Naive thymus-derived CD4-positive, alpha-beta T cell (primary cell): ENCODE measurements around the gene OTP. TPM values are rescaled to one million over a fixed set of nuclear protein-coding genes. Genes with fewer than 3 reads are reported as not detected.

Experiments used
- ATAC-seq: fragments of 150-1000 bp; cut with Tn5 transposase; 2 replicates; pipeline ENCODE4 v1.10.0; 2021; ENCODE audit warnings: mild to moderate bottlenecking, moderate library complexity
- CTCF ChIA-PET: fragments of 350-600 bp; sonication (Branson Sonifier 250); formaldehyde crosslinking; loops from one replicate; lab custom pipeline; 2021; ENCODE audit warnings: antibody characterized with exemption; lab: Charles Lee
- POLR2A ChIA-PET: fragments of 350-600 bp; sonication (Branson Sonifier 250); formaldehyde crosslinking; loops from one replicate; lab custom pipeline; 2021; ENCODE audit warnings: antibody characterized with exemption, inconsistent platforms; lab: Charles Lee
- DNase-seq, 9 donors: peaks; one replicate each; pipeline versions ENCODE4 v3.0.0 to v3.0.0-alpha.2; 2020 to 2022; ENCODE audit warnings: mixed read lengths in 1 of 9
- H3K27ac ChIP-seq: one replicate; pipeline ENCODE4 v1.7.0; 2013; ENCODE audit warnings: mild to moderate bottlenecking, low read depth, low read length, moderate library complexity
- H3K27me3 ChIP-seq, 2 donors: one replicate each; pipeline ENCODE4 v1.7.0; 2013; ENCODE audit warnings: low read length in 2 of 2, mild to moderate bottlenecking in 2 of 2, moderate library complexity in 2 of 2; ENCODE audit not compliant: control insufficient read depth in 2 of 2, insufficient read depth in 2 of 2
- H3K36me3 ChIP-seq, 3 experiments: 1 replicate in 2 of 3; 2 replicates in 1 of 3; pipeline ENCODE4 v1.7.0; 2013; ENCODE audit warnings: low read length in 3 of 3, mild to moderate bottlenecking in 3 of 3, moderate library complexity in 1 of 3; ENCODE audit not compliant: insufficient read depth in 3 of 3, control insufficient read depth in 2 of 3
- H3K4me1 ChIP-seq, 2 donors: one replicate each; pipeline ENCODE4 v1.7.0; 2013; ENCODE audit warnings: low read length in 2 of 2, mild to moderate bottlenecking in 2 of 2, moderate library complexity in 1 of 2; ENCODE audit not compliant: control insufficient read depth in 2 of 2, insufficient read depth in 2 of 2
- H3K4me3 ChIP-seq: 2 replicates; pipeline ENCODE4 v1.7.0; 2013; ENCODE audit warnings: mild to moderate bottlenecking, low read length
- H3K9me3 ChIP-seq, 3 experiments: 1 replicate in 2 of 3; 2 replicates in 1 of 3; pipeline ENCODE4 v1.7.0; 2013; ENCODE audit warnings: low read length in 3 of 3; ENCODE audit not compliant: control insufficient read depth in 2 of 3
- H3K27ac Mint-ChIP-seq, 9 donors: one replicate each; pipeline ENCODE4 v1.8.0; 2020 to 2022; ENCODE audit warnings: mixed read lengths in 9 of 9, mild to moderate bottlenecking in 8 of 9, moderate library complexity in 5 of 9, inconsistent platforms in 2 of 9
- H3K27me3 Mint-ChIP-seq, 5 donors: one replicate each; pipeline ENCODE4 v1.8.0; 2021 to 2022; ENCODE audit warnings: mixed read lengths in 5 of 5, mild to moderate bottlenecking in 1 of 5
- H3K36me3 Mint-ChIP-seq, 5 donors: one replicate each; pipeline ENCODE4 v1.8.0; 2020 to 2022; ENCODE audit warnings: mixed read lengths in 5 of 5, mild to moderate bottlenecking in 3 of 5, inconsistent platforms in 1 of 5
- H3K4me1 Mint-ChIP-seq, 7 donors: one replicate each; pipeline ENCODE4 v1.8.0; 2020 to 2022; ENCODE audit warnings: mixed read lengths in 7 of 7, mild to moderate bottlenecking in 3 of 7, inconsistent platforms in 1 of 7
- H3K4me3 Mint-ChIP-seq, 10 donors: one replicate each; pipeline ENCODE4 v1.8.0; 2020 to 2022; ENCODE audit warnings: mild to moderate bottlenecking in 10 of 10, mixed read lengths in 10 of 10, moderate library complexity in 6 of 10, inconsistent platforms in 2 of 10
- H3K9me3 Mint-ChIP-seq, 11 donors: one replicate each; pipeline ENCODE4 v1.8.0; 2020 to 2022; ENCODE audit warnings: mixed read lengths in 11 of 11, mild to moderate bottlenecking in 4 of 11, inconsistent platforms in 1 of 11, moderate library complexity in 1 of 11
- intact Hi-C, 2 donors: fragments of 100-400 bp; cut with micrococcal nuclease; formaldehyde crosslinking; loops; one replicate each; pipeline ENCODE4 v1.15.1; 2023
- polyA plus RNA-seq, 2 donors: library from polyadenylated mRNA; unstranded; fragments of 300-500 nt; fragmentation: Illumina TruSeq; gene quantifications; one replicate each; pipeline ENCODE4 v1.2.3, GENCODE V29; 2021
- total RNA-seq, 6 experiments: library from RNA in 5 of 6; stranded (reverse) in 5 of 6; gene quantifications; 1 replicate in 5 of 6; 2 replicates in 1 of 6; pipeline ENCODE4 v1.2.3 and lab custom pipeline; 2021 to 2026

Gene OTP
- total and polyA plus RNA-seq, 7 experiments from 2014 or later: not detected

DNA sequence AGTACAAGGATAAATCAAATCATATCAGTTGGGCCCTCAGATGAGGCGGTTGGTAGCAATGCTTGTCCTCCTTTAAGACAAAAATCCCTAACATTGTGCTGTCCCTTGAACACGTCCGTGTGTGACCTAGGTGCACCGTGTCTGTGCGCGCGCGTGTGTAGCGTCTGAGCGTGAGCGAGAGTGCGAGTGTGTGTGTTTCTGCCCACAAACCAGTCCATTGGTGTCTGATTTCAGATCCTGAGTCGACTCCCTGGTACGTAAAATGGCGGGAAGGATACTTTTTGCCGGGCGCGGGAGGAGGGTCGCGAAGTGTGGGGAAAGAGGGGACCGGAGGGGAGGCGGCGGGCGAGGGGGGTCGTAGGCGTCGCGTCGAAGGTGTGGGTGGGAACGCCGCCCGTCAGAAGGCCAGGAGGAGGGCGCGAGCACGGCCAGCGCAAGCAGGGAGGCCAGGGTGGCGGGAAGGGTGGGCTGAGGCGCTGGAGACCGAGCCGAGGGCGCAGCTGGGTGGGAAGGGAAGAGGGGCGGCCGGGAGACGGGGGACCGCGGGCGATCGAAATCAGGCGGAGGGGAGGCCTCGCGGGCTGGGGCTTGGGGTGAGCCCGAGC is 8.9 kb downstream of the OTP start:
- H3K36me3 Mint-ChIP-seq: peaks cover 3 to 14% (median 6%) of the 10 kb centered on the region in 5 donors
- H3K9me3 ChIP-seq: peaks cover 0 to 17% (median 0%) of the 10 kb centered on the region in 3 experiments
- H3K27ac ChIP-seq: no peak overlapping the region
- H3K36me3 ChIP-seq: no peaks in the 10 kb centered on the region
- H3K27me3 Mint-ChIP-seq: peaks cover 71 to 87% (median 77%) of the 10 kb centered on the region in 5 donors
- H3K4me3 ChIP-seq: no peak overlapping the region
- CTCF ChIA-PET: no interaction called here
- peak overlapping the region in 4 of 9 donors; percentile 28 to 81 (median 61) for H3K27ac Mint-ChIP-seq
- peaks cover 0 to 8% of the 10 kb centered on the region in 2 donors for H3K4me1 ChIP-seq
- intact Hi-C loops: loop anchor here (2.0 to 5.0 kb wide), 2 partner anchors 15 to 148 kb away; partner anchors contain the start of gene TBCA (in 1 of the 2)
- peaks cover 16 to 65% of the 10 kb centered on the region in 2 donors for H3K27me3 ChIP-seq
- POLR2A ChIA-PET: no interaction called here
- peaks cover 16 to 33% (median 25%) of the 10 kb centered on the region in 7 donors for H3K4me1 Mint-ChIP-seq
- ATAC-seq (no peak), DNase-seq (peak in 1 of 9 donors; percentile 18)
- peak overlapping the region; percentile 63 to 86 (median 82) for H3K4me3 Mint-ChIP-seq
- H3K9me3 Mint-ChIP-seq: peaks cover 0 to 74% (median 25%) of the 10 kb centered on the region in 11 donors

DNA sequence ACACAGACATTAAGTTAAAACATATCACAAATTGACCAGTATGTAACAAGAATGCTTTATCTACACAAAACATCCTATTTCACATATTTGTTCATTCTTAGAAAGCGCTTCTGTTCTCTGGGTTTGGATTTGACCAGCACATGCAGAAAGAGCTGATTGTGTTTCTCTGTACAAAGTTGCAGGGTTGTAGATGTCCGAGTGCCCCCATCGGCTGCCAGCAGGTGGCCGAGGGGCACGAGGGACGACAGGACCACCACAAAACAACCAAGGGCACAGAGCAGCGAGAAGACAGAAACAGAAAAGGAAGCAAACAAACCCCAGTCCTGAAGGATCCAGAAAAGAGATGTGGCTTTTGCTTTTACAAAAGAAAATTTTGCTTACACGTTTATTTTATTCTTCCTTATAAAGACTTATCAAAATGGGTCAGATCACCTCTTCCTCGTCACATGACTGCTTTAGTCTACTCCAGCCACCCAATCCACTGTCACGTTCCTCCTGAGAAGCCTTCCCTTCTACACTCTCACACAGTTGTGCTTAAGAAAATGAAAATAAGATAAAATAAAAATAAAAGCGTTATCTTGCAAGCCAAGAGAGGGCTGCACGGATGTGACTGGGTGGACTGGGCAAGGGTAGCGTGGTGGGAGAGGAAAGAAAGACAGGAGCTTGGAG is 9.5 kb downstream of the OTP start:
- H3K9me3 Mint-ChIP-seq: peaks cover 0 to 70% (median 25%) of the 10 kb centered on the region in 11 donors
- DNase-seq: no peak
- ChIA-PET CTCF (no interaction called here), POLR2A (no interaction called here)
- no peak overlapping the region for H3K4me3 ChIP-seq
- peaks cover 15 to 61% of the 10 kb centered on the region in 2 donors for H3K27me3 ChIP-seq
- H3K9me3 ChIP-seq: peaks cover 0 to 17% (median 0%) of the 10 kb centered on the region in 3 experiments
- H3K36me3 Mint-ChIP-seq: peaks cover 3 to 14% (median 6%) of the 10 kb centered on the region in 5 donors
- ATAC-seq: no peak
- H3K27ac Mint-ChIP-seq: peak overlapping the region in 4 of 9 donors; percentile 47 to 81 (median 61)
- H3K4me3 Mint-ChIP-seq: peak overlapping the region; percentile 63 to 86 (median 82)
- H3K27ac ChIP-seq: no peak overlapping the region
- intact Hi-C loops: loop anchor here in 1 of 2 donors (5.0 kb wide), 1 partner anchor 148 kb away; the partner anchor contains the start of gene TBCA
- peaks cover 75 to 88% (median 83%) of the 10 kb centered on the region in 5 donors for H3K27me3 Mint-ChIP-seq
- no peaks in the 10 kb centered on the region for H3K36me3 ChIP-seq
- H3K4me1 ChIP-seq: peaks cover 0 to 8% of the 10 kb centered on the region in 2 donors
- H3K4me1 Mint-ChIP-seq: peaks cover 16 to 33% (median 25%) of the 10 kb centered on the region in 7 donors

DNA sequence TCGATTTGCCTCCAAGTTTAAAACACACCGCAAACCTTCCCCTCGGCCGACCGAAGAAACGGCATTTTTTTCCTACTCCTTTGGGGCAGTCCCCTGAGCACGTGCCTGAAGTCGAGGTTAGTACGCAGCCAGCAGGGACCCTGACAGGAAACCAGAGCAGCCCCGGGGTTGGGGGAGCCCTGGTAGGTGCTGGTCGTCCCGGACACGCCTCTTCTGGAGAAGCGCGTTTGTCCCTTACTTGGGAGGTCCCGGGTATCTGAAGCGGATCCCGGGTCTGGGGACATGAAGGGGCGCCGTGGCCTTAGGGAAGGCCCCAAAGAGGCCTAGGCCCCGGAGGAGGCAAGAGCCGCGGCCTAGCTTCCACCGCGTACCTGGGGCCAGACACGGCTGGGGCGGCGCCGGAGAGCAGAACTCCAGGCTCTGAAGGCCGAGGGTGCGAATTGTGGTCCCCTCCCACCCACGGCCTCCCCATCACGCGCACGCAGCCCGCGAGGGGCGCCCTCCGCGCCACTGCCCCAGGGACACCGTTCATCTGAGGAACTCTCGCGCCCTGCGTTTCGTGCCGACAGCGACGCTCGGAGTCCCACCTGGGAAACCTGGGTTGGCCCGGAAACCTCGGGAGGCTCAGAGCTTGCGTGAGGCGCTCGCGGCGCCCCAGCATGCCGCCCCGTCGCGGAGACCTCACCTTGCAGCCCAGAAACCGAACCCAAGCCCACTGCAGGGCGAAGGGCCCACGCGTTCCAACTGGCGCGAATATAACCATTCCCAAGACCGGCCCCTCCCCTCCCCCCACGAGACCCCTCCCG is 10.4 kb downstream of the OTP start:
- DNase-seq: no peak
- Histone ChIP-seq H3K27me3 (peaks cover 13 to 53% of the 10 kb centered on the region in 2 donors), H3K9me3 (peaks cover 0 to 17% (median 0%) of the 10 kb centered on the region in 3 experiments), H3K27ac (no peak overlapping the region), H3K4me3 (no peak overlapping the region), H3K4me1 (peaks cover 0 to 8% of the 10 kb centered on the region in 2 donors), H3K36me3 (no peaks in the 10 kb centered on the region)
- CTCF ChIA-PET: no interaction called here
- Mint-ChIP-seq H3K27me3 (peaks cover 75 to 88% (median 80%) of the 10 kb centered on the region in 5 donors), H3K4me3 (peak overlapping the region in 2 of 10 donors; percentile 84 to 86), H3K36me3 (peaks cover 3 to 14% (median 6%) of the 10 kb centered on the region in 5 donors), H3K27ac (peak overlapping the region in 1 of 9 donors; percentile 65), H3K9me3 (peaks cover 0 to 61% (median 22%) of the 10 kb centered on the region in 11 donors), H3K4me1 (peaks cover 16 to 32% (median 25%) of the 10 kb centered on the region in 7 donors)
- intact Hi-C loops: loop anchor here in 1 of 2 donors (5.0 kb wide), 1 partner anchor 149 kb away; the partner anchor contains the start of gene TBCA
- no peak for ATAC-seq
- POLR2A ChIA-PET: no interaction called here

DNA sequence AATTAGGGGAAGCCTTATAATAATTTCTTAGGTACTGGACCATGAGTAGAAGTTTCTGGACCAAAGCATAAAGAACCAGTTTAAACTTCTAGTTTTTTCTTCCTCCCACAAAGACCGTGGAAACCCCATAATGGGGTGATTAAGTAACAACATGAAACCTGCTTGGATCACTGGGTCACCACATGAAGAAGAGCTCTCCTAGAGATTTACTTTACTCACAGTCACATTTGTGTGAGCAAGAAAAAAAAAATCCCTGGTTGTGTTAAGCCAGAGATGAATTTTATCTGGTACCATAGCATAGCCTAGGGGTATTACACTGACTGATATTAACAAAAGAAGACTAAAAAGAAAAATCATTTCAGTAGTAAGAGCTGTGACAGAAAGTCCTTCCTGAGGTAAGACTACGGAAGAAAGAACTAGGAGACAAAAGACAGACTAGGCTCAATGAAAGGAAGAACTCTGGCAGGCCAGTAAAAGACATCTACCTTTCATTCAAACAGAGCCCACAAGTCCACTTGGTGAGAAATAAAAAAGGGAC is 15.2 kb downstream of the OTP start:
- Histone ChIP-seq H3K36me3 (no peaks in the 10 kb centered on the region), H3K4me1 (no peaks in the 10 kb centered on the region), H3K27ac (no peak overlapping the region), H3K4me3 (no peak overlapping the region), H3K9me3 (peaks cover 0 to 8% (median 0%) of the 10 kb centered on the region in 3 experiments), H3K27me3 (peaks cover 0 to 17% of the 10 kb centered on the region in 2 donors)
- H3K27ac Mint-ChIP-seq: no peak overlapping the region
- ChIA-PET POLR2A (no interaction called here), CTCF (no interaction called here)
- no peak for ATAC-seq
- H3K4me3 Mint-ChIP-seq: no peak overlapping the region
- H3K27me3 Mint-ChIP-seq: peaks cover 69 to 79% (median 72%) of the 10 kb centered on the region in 5 donors
- H3K36me3 Mint-ChIP-seq: peaks cover 0 to 3% (median 0%) of the 10 kb centered on the region in 5 donors
- DNase-seq: no peak
- H3K9me3 Mint-ChIP-seq: peaks cover 0 to 28% (median 7%) of the 10 kb centered on the region in 11 donors
- H3K4me1 Mint-ChIP-seq: no peaks in the 10 kb centered on the region
- intact Hi-C loops: no loop called here

DNA sequence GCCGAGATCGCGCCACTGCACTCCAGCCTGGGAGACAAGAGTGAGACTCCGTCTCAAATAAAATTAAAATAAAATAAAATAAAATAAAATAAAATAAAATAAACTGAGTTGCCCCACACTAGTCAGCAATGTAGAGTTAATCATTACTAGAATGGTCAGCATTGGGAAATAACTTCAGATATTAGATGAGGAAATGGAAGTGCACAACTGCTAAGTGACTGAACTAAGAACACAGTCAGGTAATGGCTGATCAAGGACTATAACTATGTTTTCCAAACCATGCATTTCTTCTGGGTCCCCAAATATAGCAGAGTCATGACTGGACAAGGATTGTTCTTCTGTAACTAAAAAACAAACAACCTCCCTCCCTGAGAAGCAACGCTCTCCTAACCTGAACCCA is 17.1 kb downstream of the OTP start:
- no peak overlapping the region for H3K4me3 Mint-ChIP-seq
- no peaks in the 10 kb centered on the region for H3K4me1 ChIP-seq
- H3K27ac ChIP-seq: no peak overlapping the region
- DNase-seq: no peak
- peaks cover 0 to 3% (median 0%) of the 10 kb centered on the region in 5 donors for H3K36me3 Mint-ChIP-seq
- intact Hi-C loops: no loop called here
- H3K4me1 Mint-ChIP-seq: no peaks in the 10 kb centered on the region
- no peaks in the 10 kb centered on the region for H3K9me3 ChIP-seq
- ChIA-PET POLR2A (no interaction called here), CTCF (no interaction called here)
- H3K9me3 Mint-ChIP-seq: peaks cover 0 to 14% (median 3%) of the 10 kb centered on the region in 11 donors
- no peak overlapping the region for H3K27ac Mint-ChIP-seq
- no peaks in the 10 kb centered on the region for H3K36me3 ChIP-seq
- no peak for ATAC-seq
- peaks cover 60 to 81% (median 68%) of the 10 kb centered on the region in 5 donors for H3K27me3 Mint-ChIP-seq
- no peak overlapping the region for H3K4me3 ChIP-seq
- peaks cover 2 to 3% of the 10 kb centered on the region in 2 donors for H3K27me3 ChIP-seq

DNA sequence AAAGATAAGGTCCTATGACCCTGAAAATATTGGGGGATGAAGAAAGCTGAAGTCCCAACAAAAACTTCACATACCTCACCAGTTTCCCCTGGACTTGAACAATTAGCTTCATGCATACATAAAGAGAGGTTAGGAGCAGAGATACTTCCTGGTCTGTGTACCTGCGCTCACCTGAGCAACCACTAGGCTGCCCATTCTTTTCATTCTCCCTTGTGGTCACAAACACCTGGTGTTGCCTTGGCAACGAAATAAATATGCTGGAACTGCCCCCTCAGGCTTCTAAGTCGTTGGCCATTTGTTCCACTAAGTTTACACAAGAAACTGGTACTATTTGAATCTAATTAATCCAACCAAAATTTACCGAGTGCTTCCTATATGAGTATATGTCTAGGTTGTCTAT is 18.1 kb downstream of the OTP start:
- no peaks in the 10 kb centered on the region for H3K36me3 Mint-ChIP-seq
- ATAC-seq: no peak
- no peak overlapping the region for H3K4me3 Mint-ChIP-seq
- H3K9me3 Mint-ChIP-seq: peaks cover 0 to 8% (median 0%) of the 10 kb centered on the region in 11 donors
- peaks cover 56 to 76% (median 59%) of the 10 kb centered on the region in 5 donors for H3K27me3 Mint-ChIP-seq
- ChIA-PET CTCF (no interaction called here), POLR2A (no interaction called here)
- H3K9me3 ChIP-seq: no peaks in the 10 kb centered on the region
- H3K27me3 ChIP-seq: peaks cover under 1 to 2% of the 10 kb centered on the region in 2 donors
- H3K4me1 Mint-ChIP-seq: no peaks in the 10 kb centered on the region
- H3K4me3 ChIP-seq: no peak overlapping the region
- no peaks in the 10 kb centered on the region for H3K4me1 ChIP-seq
- H3K36me3 ChIP-seq: no peaks in the 10 kb centered on the region
- intact Hi-C loops: no loop called here
- no peak overlapping the region for H3K27ac ChIP-seq
- no peak overlapping the region for H3K27ac Mint-ChIP-seq
- no peak for DNase-seq
